NCI-H128 (cell line): ENCODE measurements around the gene SLX9.
"Not testable (repeated sequence)": the region's sequence is repeated elsewhere in the genome, so short reads cannot be mapped to it uniquely, and the experiment has no call there.

Source experiments
- DNase-seq: peaks from one replicate; lab custom pipeline; 2025; ENCODE audit not compliant: unreplicated experiment; lab: John Stamatoyannopoulos, UW

The SLX9 gene

DNA sequence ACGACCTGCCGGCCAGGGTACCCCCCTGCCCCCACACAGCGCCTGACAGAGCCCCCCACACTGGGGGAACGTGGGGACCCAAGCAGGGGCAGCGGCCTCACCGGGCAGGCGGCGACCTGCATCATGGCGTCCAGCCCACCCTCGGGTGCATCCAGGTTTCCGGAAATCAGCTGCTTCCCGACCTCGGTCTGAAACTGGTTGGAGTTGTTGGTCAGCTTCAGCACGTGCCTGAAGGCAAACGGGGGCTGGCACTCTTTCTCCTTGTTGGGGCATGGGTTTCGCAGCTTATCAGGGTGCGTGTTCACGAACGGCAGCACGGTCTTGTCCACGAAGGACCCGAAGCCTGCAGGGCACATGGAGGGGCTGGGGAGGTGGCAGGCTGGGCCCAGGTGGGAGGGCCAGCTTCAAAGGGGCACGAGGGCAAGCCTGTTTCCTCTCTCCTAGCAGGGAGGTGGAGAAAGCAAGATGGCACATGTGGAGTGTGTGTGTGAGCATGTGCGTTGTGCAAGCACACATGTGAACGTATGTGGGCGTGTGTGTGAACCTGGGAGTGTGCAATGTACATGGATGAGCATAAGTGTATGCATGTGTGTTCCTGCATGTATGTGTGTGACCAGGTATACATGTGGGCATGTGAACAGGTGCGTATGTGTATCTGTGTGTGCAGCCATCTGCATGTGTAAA lies 38.3 kb upstream of the SLX9 start:
- no peak for DNase-seq

- DNase-seq: no peak
Measured at GRCh38 chr21:44902268-44903049, 37.4 kb upstream of the SLX9 start.

GRCh38 chr21:44903050-44903685 lies 36.7 kb upstream of the SLX9 start:
- no peak for DNase-seq

DNA sequence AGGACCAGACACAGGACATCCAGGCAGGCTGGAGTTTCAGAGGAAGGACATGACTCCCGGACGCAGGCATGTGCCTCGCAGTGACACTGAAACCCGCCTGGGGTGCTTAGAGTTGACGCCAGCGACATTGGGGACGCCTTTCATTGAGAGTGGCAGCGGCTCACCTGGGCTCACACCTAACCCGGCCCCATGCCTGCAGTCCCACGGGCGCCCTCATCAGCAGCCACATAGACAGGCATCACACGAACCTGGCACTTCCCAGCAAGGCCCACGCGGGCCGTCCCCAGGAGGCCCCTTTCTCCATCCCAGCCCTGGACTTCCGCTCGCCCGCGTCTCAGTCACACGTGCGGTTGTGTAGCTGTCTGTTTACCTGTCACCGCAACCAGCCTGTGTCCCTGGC lies 36.1 kb upstream of the SLX9 start:
- no peak for DNase-seq

- DNase-seq: no peak
Measured at GRCh38 chr21:44904141-44904923, 35.5 kb upstream of the SLX9 start.

DNA sequence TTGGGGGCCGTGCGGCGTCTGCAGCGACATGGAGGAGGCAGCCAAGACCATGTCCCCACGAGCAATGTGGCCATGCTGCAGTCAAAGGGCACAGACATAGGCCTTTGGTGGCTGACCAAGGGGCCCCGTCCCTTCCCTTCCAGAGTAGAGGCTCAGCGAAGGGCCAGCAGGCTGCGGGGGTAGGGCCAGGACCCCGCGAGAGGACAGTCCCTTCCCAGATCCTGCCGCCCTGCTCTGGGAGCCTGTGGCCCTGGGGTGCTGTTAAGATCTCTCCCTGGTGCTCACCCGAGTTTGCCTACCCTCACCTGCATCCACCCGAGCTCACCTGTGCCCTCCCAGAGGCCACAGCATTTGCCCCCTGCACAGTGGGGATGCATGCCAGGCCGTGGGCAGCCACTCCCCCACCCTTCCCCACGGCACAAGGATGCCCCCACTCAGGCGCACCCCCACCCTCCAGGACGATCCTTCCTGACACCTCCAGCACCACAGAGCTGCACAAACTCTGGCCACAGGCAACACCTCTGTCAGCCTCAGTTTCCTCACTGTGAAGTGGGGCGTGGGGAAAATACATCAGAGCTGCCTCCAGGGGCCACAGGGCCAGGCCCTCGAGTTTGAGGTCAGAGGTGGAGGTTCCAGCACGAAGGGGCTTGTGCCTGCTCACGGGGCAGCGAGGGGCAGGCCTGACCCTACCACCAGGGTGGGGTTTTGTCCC lies 34.7 kb upstream of the SLX9 start:
- DNase-seq: no peak

DNA sequence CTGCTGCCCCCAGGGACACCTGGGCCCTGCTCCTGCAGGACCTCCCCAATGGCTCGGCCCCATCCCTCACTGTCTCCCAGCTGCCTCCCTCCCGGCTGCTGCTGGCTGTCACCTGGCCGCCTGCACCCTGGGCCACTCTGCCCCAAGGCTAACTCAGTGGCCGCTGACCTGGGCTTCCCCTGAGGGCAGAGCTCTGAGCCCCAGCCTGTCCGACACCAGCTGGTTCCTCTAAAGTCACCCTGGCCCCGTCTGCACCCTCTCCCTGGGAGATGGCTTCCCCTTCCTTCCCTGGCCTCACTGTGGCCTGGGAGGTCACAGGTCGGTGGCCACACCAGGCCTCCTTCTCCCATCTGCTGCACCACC lies 34.1 kb upstream of the SLX9 start:
- DNase-seq: no peak

DNA sequence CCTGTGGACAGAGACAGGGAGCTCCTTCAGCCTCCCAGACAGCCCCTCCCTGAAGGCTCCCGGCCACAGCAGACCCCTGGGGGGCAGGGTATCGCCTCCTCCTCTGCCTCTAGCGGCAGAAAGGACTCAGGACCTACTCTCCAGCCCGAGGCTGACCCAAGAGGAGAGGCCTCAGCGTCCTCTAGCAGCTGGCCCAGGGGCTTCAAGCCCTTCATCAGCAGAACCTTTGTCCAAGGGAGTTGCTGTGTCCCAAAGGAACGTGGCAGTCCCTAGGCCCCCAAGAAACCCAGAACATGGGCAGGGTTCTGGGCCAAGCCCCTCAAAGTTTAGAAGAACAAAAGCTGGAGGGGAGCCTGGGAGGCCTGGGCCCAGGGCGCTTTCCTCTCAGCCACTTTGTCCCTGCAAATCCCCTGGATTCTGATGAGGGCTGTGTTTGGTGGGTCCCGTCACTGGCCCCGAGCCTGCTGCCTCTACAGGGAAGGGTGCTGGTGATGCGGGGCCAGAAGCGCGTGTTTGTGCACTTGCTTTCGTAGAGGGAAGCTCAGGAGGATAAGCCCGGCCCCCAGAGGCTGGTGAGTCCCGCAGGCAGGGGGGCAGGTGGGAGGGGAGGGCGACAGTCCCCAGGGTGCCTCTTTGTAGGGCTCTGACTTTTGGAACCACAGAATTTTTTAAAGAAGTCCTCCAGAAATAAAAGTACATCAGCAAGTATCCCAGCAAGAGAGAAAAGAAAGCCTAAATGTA lies 32.4 kb upstream of the SLX9 start:
- no peak for DNase-seq

DNA sequence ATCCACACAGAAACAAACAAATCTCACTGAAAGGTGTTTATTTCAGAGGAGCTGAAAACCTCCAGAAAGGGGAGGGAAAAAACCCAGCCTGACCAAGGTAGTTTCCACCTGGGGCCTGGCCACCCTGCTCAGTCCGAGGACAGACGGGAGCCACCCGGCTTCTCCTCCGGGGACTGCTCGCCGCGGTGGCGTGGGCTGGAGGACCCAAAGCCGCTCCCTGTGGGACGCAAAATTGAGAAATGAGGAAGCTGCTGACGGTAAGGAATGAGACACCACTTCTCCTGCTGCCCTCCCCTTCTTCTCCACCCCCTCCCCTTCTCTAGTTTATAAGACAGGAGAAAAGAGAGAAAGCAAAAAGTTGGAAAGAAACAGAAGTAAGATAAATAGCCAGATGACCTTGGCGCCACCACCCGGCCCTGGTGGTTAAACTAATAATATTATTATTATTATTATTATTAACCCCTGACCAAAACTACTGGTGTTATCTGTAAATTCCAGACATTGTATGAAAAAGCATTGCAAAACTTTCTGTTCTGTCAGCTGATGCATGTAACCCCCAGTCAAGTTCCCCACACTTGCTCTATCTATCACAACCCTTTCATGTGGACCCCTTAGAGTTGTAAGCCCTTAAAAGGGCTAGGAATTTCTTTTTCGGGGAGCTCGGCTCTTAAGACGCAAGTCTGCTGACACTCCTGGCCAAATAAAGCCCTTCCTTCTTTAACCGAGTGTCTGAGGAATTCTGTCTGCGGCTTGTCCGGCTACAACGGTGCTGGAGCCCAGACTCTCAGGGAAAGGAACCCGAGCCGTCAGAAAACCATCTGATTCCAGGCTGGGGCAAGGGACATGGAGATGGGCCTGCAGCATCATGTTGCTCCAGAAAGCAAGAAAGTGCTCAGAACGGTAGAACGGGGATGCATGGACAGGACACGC lies 31.6 kb upstream of the SLX9 start:
- no peak for DNase-seq

GRCh38 chr21:44908908-44909307 lies 30.9 kb upstream of the SLX9 start:
- no peak for DNase-seq

DNA sequence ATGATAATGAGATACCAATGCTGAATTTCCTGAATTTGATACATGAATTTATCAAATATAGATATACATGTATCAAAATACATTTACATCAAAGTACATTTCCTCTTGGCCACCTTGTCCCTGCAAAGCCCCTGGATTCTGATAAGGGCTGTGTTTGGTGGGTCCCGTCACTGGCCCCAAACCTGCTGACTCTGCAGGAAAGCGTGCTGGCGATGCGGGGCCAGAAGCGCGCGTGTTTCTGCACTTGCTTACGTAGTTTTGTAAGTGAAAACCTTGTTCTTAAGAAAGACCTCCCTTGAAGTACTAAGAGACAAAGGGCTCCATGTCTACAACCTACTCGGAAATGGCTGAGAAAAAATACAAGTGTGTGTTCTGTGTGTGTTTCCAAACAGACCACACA lies 30.1 kb upstream of the SLX9 start:
- DNase-seq: no peak

DNA sequence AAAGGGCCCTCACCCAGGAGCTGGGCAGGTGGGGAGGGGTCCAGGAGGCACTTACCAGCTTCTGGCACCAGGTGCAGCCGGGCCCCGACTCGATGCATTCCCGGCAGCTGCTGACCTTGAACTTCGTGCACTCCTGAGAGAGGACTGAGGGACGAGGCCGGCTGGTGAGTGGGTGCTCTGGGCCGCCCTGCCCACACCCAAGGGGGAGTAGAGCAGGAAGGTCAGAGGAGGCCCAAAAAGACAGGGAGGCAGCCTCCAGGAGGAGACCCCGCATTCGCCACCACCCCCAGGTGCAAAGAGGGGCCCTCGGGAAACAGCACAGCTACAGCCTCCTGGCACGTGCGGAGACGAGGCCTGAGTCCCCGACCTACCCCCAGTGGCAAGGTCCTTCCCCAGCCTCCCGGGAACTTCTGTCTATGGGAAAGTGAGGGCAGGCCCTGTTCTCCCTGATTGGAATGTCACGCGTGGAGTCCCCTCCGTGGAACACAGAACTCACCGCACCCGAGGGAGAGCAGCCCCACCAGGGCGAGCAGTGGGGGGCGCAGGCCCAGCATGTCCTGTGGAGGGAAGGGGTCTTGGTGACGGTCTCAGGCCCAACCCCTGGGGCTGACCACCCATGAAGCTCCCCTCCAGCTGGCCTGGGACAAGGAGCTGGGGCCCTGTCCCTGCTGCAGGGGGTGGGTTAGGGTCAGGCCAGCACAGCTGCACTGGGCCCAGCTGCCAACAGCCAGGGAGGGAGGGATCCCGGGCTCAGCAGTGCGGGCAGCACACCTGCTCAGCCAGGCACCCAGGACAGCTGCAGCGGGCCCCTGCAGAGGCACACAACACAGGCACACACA lies 29.4 kb upstream of the SLX9 start:
- no peak for DNase-seq

DNA sequence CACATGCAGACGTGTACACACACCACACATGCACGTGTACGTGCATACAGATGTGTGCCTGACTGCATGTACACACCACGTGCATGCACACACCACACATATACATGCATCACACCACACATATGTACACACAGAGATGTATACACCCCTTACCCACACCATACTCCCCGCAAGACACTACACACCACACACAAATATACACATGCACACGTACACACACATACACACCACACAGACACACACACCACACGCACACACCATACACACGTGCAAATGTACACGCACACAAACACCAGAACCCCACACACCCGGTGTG lies 28.8 kb upstream of the SLX9 start:
- DNase-seq: no peak

GRCh38 chr21:44911384-44912157 lies 28.3 kb upstream of the SLX9 start:
- no peak for DNase-seq

GRCh38 chr21:44912158-44912473 lies 27.7 kb upstream of the SLX9 start:
- DNase-seq: no peak

DNA sequence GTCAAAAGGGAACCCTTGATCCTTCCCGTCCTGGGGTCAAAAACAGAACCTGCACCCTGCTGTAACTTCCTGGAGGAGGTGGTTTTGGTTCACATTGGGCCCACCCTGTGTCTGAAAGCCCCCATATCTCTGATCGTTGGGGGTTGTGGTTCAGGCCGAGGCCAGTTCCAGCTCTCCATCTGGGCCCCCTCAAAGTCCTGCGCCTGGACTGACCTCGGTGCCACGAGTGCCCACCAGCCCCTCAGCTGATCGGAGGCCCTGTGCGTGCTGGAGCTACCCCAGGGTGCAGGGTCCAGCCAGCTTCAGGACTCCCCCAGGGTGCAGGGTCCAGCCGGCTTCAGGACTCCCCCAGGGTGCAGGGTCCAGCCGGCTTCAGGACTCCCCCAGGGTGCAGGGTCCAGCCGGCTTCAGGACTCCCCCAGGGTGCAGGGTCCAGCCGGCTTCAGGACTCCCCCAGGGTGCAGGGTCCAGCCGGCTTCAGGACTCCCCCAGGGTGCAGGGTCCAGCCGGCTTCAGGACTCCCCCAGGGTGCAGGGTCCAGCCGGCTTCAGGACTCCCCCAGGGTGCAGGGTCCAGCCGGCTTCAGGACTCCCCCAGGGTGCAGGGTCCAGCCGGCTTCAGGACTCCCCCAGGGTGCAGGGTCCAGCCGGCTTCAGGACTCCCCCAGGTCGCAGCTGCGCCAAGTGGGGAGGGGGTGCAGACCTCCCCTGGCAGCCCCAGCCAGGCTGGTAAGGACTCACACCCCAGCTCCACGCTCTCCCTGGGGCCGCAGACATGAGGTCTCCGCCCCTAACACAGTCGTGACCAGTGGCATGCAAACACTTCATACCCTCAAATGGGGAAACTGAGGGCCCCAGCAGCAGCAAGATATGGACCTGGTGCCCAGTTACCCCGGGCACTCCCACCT lies 27.1 kb upstream of the SLX9 start:
- DNase-seq: not testable (repeated sequence)
